GM12801 (cell line): ENCODE results near the gene TAF8.

Experiments used
- CTCF ChIP-seq: IDR thresholded peaks from one replicate; pipeline ENCODE4 v1.5.1; 2011; ENCODE audit warnings: control low read depth; ENCODE audit not compliant: insufficient read length; ENCODE audit errors: extremely low read depth

TAF8 gene

GRCh38 chr6:42050297-42051267, at the start of gene TAF8:
TSS of gene TAF8 (plus strand) at chr6:42050524. CDS start at chr6:42050542, 18 bp downstream.
- TF ChIP-seq CTCF: no peak

- TF ChIP-seq CTCF: no peak
These were observed 48.8 kb upstream of the TAF8 start for GRCh38 chr6:42001506-42001905.

- TF ChIP-seq CTCF: no peak
These were observed 42.8 kb upstream of the TAF8 start for GRCh38 chr6:42007286-42008137.

- TF ChIP-seq CTCF: no peak
These were observed 40.5 kb upstream of the TAF8 start for GRCh38 chr6:42009844-42010184.

- TF ChIP-seq CTCF: no peak
These were observed 40.0 kb upstream of the TAF8 start for GRCh38 chr6:42010185-42010891.

GRCh38 chr6:42010909-42011308, 39.4 kb upstream of the TAF8 start:
- TF ChIP-seq CTCF: no peak

GRCh38 chr6:42012501-42013133, 37.7 kb upstream of the TAF8 start:
- TF ChIP-seq CTCF: no peak
